Measurements from ENCODE around the gene PPRC1. TPM values are rescaled to one million over a fixed set of nuclear protein-coding genes. Genes with fewer than 3 reads are reported as not detected.

Gene PPRC1
- total RNA-seq, 1 experiment from 2014 or later, result 17.0 TPM

GRCh38 chr10:102117391-102118159, 15.3 kb upstream of the PPRC1 start:
- DNase-seq (ENCODE audit: low read depth), result peak; percentile 86

- peak; percentile 38 for DNase-seq (ENCODE audit: low read depth)
Measured at GRCh38 chr10:102118867-102119266, 14.0 kb upstream of the PPRC1 start.

GRCh38 chr10:102119417-102120141, 13.3 kb upstream of the PPRC1 start:
- peak; percentile 62 for DNase-seq (ENCODE audit: low read depth)

GRCh38 chr10:102120142-102120990, 12.5 kb upstream of the PPRC1 start, which contains the start of gene LDB1:
Gene LDB1 (minus strand): TSS chr10:102120368. CDS start chr10:102120110, 258 bp downstream.
- peak; percentile 70 for DNase-seq (ENCODE audit: low read depth)

GRCh38 chr10:102120991-102121738, 11.7 kb upstream of the PPRC1 start:
- peak; percentile 57 for DNase-seq (ENCODE audit: low read depth)

GRCh38 chr10:102121739-102122372, 11.0 kb upstream of the PPRC1 start:
- no peak for DNase-seq (ENCODE audit: low read depth)

- DNase-seq (ENCODE audit: low read depth), result no peak
Measured at GRCh38 chr10:102122450-102122849, 10.4 kb upstream of the PPRC1 start.

GRCh38 chr10:102123223-102123622, 9.6 kb upstream of the PPRC1 start:
- DNase-seq (ENCODE audit: low read depth), result no peak

GRCh38 chr10:102131286-102132170, 1.3 kb upstream of the PPRC1 start:
- peak; percentile 60 for DNase-seq (ENCODE audit: low read depth)

- DNase-seq (ENCODE audit: low read depth), result no peak
Measured at GRCh38 chr10:102132193-102132562, 662 bp upstream of the PPRC1 start.

GRCh38 chr10:102133373-102134195, 744 bp downstream of the PPRC1 start:
- peak; percentile 79 for DNase-seq (ENCODE audit: low read depth)

GRCh38 chr10:102134416-102134815, 1.6 kb downstream of the PPRC1 start:
- no peak for DNase-seq (ENCODE audit: low read depth)

GRCh38 chr10:102135956-102136526, 3.2 kb downstream of the PPRC1 start:
- no peak for DNase-seq (ENCODE audit: low read depth)

GRCh38 chr10:102139281-102140110, 6.7 kb downstream of the PPRC1 start:
- DNase-seq (ENCODE audit: low read depth), result no peak

GRCh38 chr10:102140218-102140617, 7.4 kb downstream of the PPRC1 start:
- no peak for DNase-seq (ENCODE audit: low read depth)

GRCh38 chr10:102140913-102141540, 8.2 kb downstream of the PPRC1 start:
- no peak for DNase-seq (ENCODE audit: low read depth)

GRCh38 chr10:102141583-102142107, 8.8 kb downstream of the PPRC1 start:
- DNase-seq (ENCODE audit: low read depth), result no peak
